Measurements from ENCODE around the gene NRL. TPM values are rescaled to one million over a fixed set of nuclear protein-coding genes. Genes with fewer than 3 reads are reported as not detected.

Gene NRL
- total and polyA plus RNA-seq, 9 of the 15 experiments (the other 6 are each of a cell fraction or from before 2014, with no cell fraction given) = 0.07 to 2.7 (median 1.4) TPM; not detected in 1

DNA sequence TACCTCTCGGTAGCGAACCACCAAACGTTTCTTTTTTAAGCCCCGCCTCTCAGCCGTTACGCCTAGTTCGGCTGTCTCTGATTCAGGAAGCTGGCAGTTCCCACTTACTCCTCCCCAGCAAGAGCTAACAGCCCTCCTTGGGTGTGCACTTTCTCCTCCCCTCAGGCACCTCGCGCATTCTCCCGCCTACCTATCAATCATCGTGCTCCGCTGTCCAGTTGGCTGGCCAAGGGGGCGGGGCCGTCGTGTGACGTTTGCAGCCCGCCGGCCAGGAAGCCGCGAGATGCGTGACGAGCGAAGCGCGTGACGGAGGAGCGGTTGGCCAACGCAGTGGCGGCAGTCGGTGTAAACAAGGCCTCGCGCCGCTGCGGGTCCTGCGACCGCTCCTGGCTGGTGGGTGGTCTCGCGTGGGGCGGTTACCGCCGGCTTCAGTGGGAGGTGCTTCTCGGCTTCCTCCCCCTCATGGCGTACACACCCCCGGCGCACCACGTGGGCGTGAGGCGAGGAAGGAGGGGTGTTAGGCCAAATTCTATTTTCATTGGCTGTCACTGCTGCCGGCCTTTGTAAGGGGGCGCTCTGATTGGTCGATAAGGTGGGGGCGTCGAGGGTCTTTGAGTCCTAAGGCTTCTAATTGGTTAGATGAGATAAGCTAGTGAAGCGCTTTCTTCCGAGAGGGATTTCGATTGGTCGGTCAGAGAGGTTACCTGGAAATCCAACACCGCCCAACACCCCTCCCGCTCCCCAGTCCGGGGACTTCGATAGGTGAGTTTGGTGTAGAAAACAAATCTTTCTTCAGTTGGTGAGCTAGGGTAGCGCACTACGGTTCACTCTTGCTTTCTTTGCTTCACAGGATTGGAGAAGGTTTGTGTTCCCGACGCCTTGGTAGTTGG lies at the start of gene NRL, which contains the start of gene DCAF11 (continued):
- TF ChIP-seq, protein P1, sequence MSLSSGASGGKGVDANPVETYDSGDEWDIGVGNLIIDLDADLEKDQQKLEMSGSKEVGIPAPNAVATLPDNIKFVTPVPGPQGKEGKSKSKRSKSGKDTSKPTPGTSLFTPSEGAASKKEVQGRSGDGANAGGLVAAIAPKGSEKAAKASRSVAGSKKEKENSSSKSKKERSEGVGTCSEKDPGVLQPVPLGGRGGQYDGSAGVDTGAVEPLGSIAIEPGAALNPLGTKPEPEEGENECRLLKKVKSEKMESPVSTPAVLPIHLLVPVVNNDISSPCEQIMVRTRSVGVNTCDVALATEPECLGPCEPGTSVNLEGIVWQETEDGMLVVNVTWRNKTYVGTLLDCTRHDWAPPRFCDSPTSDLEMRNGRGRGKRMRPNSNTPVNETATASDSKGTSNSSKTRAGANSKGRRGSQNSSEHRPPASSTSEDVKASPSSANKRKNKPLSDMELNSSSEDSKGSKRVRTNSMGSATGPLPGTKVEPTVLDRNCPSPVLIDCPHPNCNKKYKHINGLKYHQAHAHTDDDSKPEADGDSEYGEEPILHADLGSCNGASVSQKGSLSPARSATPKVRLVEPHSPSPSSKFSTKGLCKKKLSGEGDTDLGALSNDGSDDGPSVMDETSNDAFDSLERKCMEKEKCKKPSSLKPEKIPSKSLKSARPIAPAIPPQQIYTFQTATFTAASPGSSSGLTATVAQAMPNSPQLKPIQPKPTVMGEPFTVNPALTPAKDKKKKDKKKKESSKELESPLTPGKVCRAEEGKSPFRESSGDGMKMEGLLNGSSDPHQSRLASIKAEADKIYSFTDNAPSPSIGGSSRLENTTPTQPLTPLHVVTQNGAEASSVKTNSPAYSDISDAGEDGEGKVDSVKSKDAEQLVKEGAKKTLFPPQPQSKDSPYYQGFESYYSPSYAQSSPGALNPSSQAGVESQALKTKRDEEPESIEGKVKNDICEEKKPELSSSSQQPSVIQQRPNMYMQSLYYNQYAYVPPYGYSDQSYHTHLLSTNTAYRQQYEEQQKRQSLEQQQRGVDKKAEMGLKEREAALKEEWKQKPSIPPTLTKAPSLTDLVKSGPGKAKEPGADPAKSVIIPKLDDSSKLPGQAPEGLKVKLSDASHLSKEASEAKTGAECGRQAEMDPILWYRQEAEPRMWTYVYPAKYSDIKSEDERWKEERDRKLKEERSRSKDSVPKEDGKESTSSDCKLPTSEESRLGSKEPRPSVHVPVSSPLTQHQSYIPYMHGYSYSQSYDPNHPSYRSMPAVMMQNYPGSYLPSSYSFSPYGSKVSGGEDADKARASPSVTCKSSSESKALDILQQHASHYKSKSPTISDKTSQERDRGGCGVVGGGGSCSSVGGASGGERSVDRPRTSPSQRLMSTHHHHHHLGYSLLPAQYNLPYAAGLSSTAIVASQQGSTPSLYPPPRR (CRISPR knock-in tag; IDR thresholded peaks at IDR 0.05; ENCODE audit: borderline replicate concordance) = no peak
- no peak for TF ChIP-seq SLC30A9 (CRISPR knock-in tag; IDR thresholded peaks at IDR 0.05)
- TF ChIP-seq, protein P2, sequence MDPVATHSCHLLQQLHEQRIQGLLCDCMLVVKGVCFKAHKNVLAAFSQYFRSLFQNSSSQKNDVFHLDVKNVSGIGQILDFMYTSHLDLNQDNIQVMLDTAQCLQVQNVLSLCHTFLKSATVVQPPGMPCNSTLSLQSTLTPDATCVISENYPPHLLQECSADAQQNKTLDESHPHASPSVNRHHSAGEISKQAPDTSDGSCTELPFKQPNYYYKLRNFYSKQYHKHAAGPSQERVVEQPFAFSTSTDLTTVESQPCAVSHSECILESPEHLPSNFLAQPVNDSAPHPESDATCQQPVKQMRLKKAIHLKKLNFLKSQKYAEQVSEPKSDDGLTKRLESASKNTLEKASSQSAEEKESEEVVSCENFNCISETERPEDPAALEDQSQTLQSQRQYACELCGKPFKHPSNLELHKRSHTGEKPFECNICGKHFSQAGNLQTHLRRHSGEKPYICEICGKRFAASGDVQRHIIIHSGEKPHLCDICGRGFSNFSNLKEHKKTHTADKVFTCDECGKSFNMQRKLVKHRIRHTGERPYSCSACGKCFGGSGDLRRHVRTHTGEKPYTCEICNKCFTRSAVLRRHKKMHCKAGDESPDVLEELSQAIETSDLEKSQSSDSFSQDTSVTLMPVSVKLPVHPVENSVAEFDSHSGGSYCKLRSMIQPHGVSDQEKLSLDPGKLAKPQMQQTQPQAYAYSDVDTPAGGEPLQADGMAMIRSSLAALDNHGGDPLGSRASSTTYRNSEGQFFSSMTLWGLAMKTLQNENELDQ (CRISPR knock-in tag; IDR thresholded peaks at IDR 0.05; ENCODE audit: borderline replicate concordance) = no peak
- TF ChIP-seq CREBBP (IDR thresholded peaks at IDR 0.05; ENCODE audit: low read depth, low read length) = no peak
- TF ChIP-seq, protein P3, sequence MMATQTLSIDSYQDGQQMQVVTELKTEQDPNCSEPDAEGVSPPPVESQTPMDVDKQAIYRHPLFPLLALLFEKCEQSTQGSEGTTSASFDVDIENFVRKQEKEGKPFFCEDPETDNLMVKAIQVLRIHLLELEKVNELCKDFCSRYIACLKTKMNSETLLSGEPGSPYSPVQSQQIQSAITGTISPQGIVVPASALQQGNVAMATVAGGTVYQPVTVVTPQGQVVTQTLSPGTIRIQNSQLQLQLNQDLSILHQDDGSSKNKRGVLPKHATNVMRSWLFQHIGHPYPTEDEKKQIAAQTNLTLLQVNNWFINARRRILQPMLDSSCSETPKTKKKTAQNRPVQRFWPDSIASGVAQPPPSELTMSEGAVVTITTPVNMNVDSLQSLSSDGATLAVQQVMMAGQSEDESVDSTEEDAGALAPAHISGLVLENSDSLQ (IDR thresholded peaks at IDR 0.05) = peak; percentile 99
- no peak for TF ChIP-seq ZNF644 (tag; IDR thresholded peaks at IDR 0.05; ENCODE audit: low read depth)
- TF ChIP-seq ZSCAN29 (IDR thresholded peaks at IDR 0.05) = no peak
- TF ChIP-seq EWSR1 (IDR thresholded peaks at IDR 0.05; ENCODE audit: borderline replicate concordance, low read depth, partially characterized antibody) = no peak
- no peak for TF ChIP-seq HCFC1 (IDR thresholded peaks at IDR 0.05; ENCODE audit: low read depth, low read length)
